GM18502 (cell line): Measurements from ENCODE around the gene MRPS18A.
"Not testable (repeated sequence)": the region's sequence is repeated elsewhere in the genome, so short reads cannot be mapped to it uniquely, and the experiment has no call there.

Source experiments
- ATAC-seq: cut with Tn5 transposase; IDR thresholded peaks from one replicate; pipeline ENCODE4 v1.9.1; 2021; ENCODE audit warnings: mild to moderate bottlenecking; ENCODE audit not compliant: unreplicated experiment, poor library complexity

The MRPS18A gene

GRCh38 chr6:43717822-43718221 is 30.2 kb upstream of the MRPS18A start:
- no peak for ATAC-seq

GRCh38 chr6:43717389-43717788 is 29.8 kb upstream of the MRPS18A start:
- no peak for ATAC-seq

GRCh38 chr6:43716099-43716498 is 28.5 kb upstream of the MRPS18A start:
- no peak for ATAC-seq

- peak; percentile 89 for ATAC-seq
Observed at GRCh38 chr6:43715056-43715788, 27.6 kb upstream of the MRPS18A start.

- ATAC-seq = no peak
Observed at GRCh38 chr6:43714311-43715055, 26.9 kb upstream of the MRPS18A start.

GRCh38 chr6:43713643-43714310 is 26.2 kb upstream of the MRPS18A start:
- ATAC-seq = no peak

GRCh38 chr6:43712579-43712978 is 25.0 kb upstream of the MRPS18A start:
- ATAC-seq = no peak

- no peak for ATAC-seq
Observed at GRCh38 chr6:43710576-43710975, 23.0 kb upstream of the MRPS18A start.

- ATAC-seq = no peak
Observed at GRCh38 chr6:43709654-43710303, 22.2 kb upstream of the MRPS18A start.

GRCh38 chr6:43708860-43709653 is 21.5 kb upstream of the MRPS18A start:
- no peak for ATAC-seq

GRCh38 chr6:43707767-43708166 is 20.2 kb upstream of the MRPS18A start:
- ATAC-seq = no peak

GRCh38 chr6:43707269-43707668 is 19.7 kb upstream of the MRPS18A start:
- ATAC-seq = no peak

- no peak for ATAC-seq
Observed at GRCh38 chr6:43706788-43707187, 19.2 kb upstream of the MRPS18A start.

- ATAC-seq = no peak
Observed at GRCh38 chr6:43705996-43706395, 18.4 kb upstream of the MRPS18A start.

- ATAC-seq = no peak
Observed at GRCh38 chr6:43703512-43704429, 16.2 kb upstream of the MRPS18A start.

GRCh38 chr6:43702534-43703440 is 15.2 kb upstream of the MRPS18A start:
- no peak for ATAC-seq

GRCh38 chr6:43702171-43702533 is 14.6 kb upstream of the MRPS18A start:
- no peak for ATAC-seq

- ATAC-seq = not testable (repeated sequence)
Observed at GRCh38 chr6:43700939-43701560, 13.5 kb upstream of the MRPS18A start.
